DOHH2 (cell line): ENCODE results near the gene CDK14.

Experiments used
- CTCF ChIP-seq: fragments of 200-600 bp; sonication (generic); IDR thresholded peaks from one replicate; pipeline ENCODE4 v1.5.1; 2014; ENCODE audit warnings: antibody characterized with exemption, mild to moderate bottlenecking, low read depth, low read length; ENCODE audit not compliant: poor library complexity, severe bottlenecking
- EZH2phosphoT487 ChIP-seq: fragments of 200-600 bp; sonication (generic); IDR thresholded peaks from 2 replicates; pipeline ENCODE4 v1.6.1; 2017; ENCODE audit warnings: borderline replicate concordance, mild to moderate bottlenecking, antibody characterized with exemption, low read length, moderate library complexity, mixed read lengths

DNA sequence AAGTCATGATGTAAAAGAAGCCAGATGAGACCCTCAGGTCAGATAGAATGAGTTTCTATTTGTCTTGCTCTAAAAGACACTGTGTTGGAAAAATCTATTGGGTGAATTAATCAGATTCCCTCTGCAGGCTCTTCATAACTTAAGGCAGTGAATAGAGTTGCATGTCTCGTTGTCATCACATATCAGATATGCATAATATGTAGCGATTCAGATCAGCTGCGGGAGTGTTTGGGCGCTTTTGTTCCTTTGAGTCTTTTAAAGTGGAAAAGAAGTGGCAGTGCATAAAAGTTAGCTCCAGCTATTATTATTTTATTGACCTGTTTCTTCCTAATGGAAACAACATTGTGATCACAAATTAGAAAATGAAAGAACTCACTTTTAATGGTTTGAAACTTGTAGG lies 84.4 kb downstream of the CDK14 start:
- TF ChIP-seq CTCF: no peak
- TF ChIP-seq EZH2phosphoT487: no peak
